T-cell (primary cell): ENCODE results near the gene PDE4B. TPM values are rescaled to one million over a fixed set of nuclear protein-coding genes. Genes with fewer than 3 reads are reported as not detected.
"Not testable (repeated sequence)": the region's sequence is repeated elsewhere in the genome, so short reads cannot be mapped to it uniquely, and the experiment has no call there.

Experiments
- ATAC-seq, 4 experiments: fragments of 200-7000 bp in 3 of 4; fragments of 150-1000 bp in 1 of 4; cut with Tn5 transposase; replicated peaks in 1 of 4; 1 replicate in 3 of 4; 2 replicates in 1 of 4; pipeline ENCODE4 v1.10.0; 2021; ENCODE audit warnings: moderate library complexity in 3 of 4, mild to moderate bottlenecking in 2 of 4, moderate number of reproducible peaks in 1 of 4
- CTCF ChIA-PET, 2 donors: fragments of 300-600 bp; sonication (Branson Sonifier 250); formaldehyde crosslinking; loops; one replicate each; lab custom pipeline; 2022; ENCODE audit warnings: antibody characterized with exemption in 2 of 2; lab: Charles Lee
- POLR2A ChIA-PET, 2 donors: fragments of 300-600 bp; sonication (Branson Sonifier 250); formaldehyde crosslinking; loops; one replicate each; lab custom pipeline; 2022; ENCODE audit warnings: antibody characterized with exemption in 2 of 2; lab: Charles Lee
- DNase-seq, 35 experiments: peaks; one replicate each; pipeline versions ENCODE4 v3.0.0 to v3.0.0-alpha.2; 2013 to 2023
- H3K27ac ChIP-seq: one replicate; pipeline ENCODE4 v1.5.1; 2013; ENCODE audit warnings: low read length
- H3K27me3 ChIP-seq, 2 experiments: replicated peaks in 1 of 2; 1 replicate in 1 of 2; 2 replicates in 1 of 2; pipeline versions ENCODE4 v1.6.1 to v1.7.0; 2013; ENCODE audit warnings: low read length in 1 of 2, mixed read lengths in 1 of 2; ENCODE audit not compliant: control insufficient read depth in 2 of 2, insufficient read depth in 2 of 2; ENCODE audit errors: extremely low read depth in 1 of 2
- H3K36me3 ChIP-seq, 2 donors: 1 replicate in 1 of 2; 2 replicates in 1 of 2; pipeline versions ENCODE4 v1.6.1 to v1.7.0; 2013; ENCODE audit warnings: low read length in 1 of 2; ENCODE audit not compliant: control insufficient read depth in 2 of 2, insufficient read depth in 1 of 2; ENCODE audit errors: extremely low read depth in 1 of 2
- H3K4me1 ChIP-seq, 2 experiments: 1 replicate in 1 of 2; 2 replicates in 1 of 2; pipeline versions ENCODE4 v1.6.1 to v1.7.0; 2013; ENCODE audit warnings: low read length in 2 of 2, mixed read lengths in 1 of 2; ENCODE audit not compliant: insufficient read depth in 2 of 2, control insufficient read depth in 1 of 2; ENCODE audit errors: extremely low read depth in 1 of 2
- H3K4me3 ChIP-seq, 2 donors: 1 replicate in 1 of 2; 2 replicates in 1 of 2; pipeline versions ENCODE4 v1.5.1 to v1.7.0; 2013; ENCODE audit warnings: mild to moderate bottlenecking in 2 of 2, low read length in 1 of 2, moderate library complexity in 1 of 2; ENCODE audit not compliant: control insufficient read depth in 1 of 2; ENCODE audit errors: extremely low read depth in 1 of 2
- H3K9me3 ChIP-seq: 2 replicates; pipeline ENCODE4 v1.7.0; 2013
- H3K27ac Mint-ChIP-seq, 2 donors: one replicate each; pipeline ENCODE4 v1.8.0; 2020 to 2021; ENCODE audit warnings: mild to moderate bottlenecking in 2 of 2, mixed read lengths in 2 of 2
- H3K27me3 Mint-ChIP-seq, 2 donors: one replicate each; pipeline ENCODE4 v1.8.0; 2021 to 2022; ENCODE audit warnings: mixed read lengths in 2 of 2
- H3K36me3 Mint-ChIP-seq: one replicate; pipeline ENCODE4 v1.8.0; 2021; ENCODE audit warnings: mixed read lengths
- H3K4me1 Mint-ChIP-seq, 3 donors: one replicate each; pipeline ENCODE4 v1.8.0; 2020 to 2022; ENCODE audit warnings: mixed read lengths in 3 of 3, mild to moderate bottlenecking in 1 of 3
- H3K4me3 Mint-ChIP-seq, 3 donors: one replicate each; pipeline ENCODE4 v1.8.0; 2020 to 2022; ENCODE audit warnings: mild to moderate bottlenecking in 3 of 3, mixed read lengths in 3 of 3, moderate library complexity in 3 of 3
- H3K9me3 Mint-ChIP-seq, 3 donors: one replicate each; pipeline ENCODE4 v1.8.0; 2020 to 2022; ENCODE audit warnings: mixed read lengths in 3 of 3
- WGBS: methylation state at CpG from one replicate; pipeline ENCODE4 v1.1.5; 2013; ENCODE audit warnings: missing lambda C conversion rate; ENCODE audit not compliant: insufficient coverage; 5-methylcytosine and 5-hydroxymethylcytosine counted together
- total RNA-seq, 35 experiments: library from RNA in 6 of 35; stranded (reverse) in 6 of 35; fragments of 120-200 nt in 1 of 35; gene quantifications; one replicate each; pipeline versions ENCODE4 v1.2.1 to v1.2.4 and lab custom pipeline; 2013 to 2026

Gene PDE4B
- total RNA-seq, 5 donors from 2014 or later (not counting 1 experiment from before 2014, with no cell fraction given), result 46.3 to 103 (median 54.1) TPM

DNA sequence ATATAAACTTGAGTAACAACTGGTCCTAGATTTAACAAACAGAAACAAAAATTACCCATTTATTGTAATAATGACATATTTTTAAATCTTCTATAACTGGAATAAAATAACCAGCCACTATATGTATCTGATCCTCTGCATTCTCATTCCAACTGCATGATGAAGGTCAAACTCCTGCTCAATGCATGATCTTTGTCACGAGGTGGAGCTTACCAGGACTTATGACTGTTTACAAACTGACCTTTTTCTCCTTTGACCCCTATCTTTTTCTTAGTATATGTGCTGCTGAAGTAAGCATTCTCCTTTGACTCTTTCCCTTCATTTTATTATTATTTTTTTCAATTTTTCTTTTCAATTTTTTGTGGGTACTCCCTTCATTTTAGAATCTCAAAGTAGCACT, 252.2 kb downstream of the PDE4B start:
- H3K9me3 Mint-ChIP-seq, result no peaks in the 10 kb centered on the region
- H3K9me3 ChIP-seq, result no peaks in the 10 kb centered on the region
- H3K4me3 Mint-ChIP-seq, result no peak overlapping the region
- ChIA-PET POLR2A (no interaction called here), CTCF (interaction anchor here in 1 of 2 donors (0.6 kb wide), 1 partner anchor 1492 kb away, joined by 6 read pairs; no protein-coding TSS in a partner anchor)
- H3K27ac Mint-ChIP-seq, result no peak overlapping the region
- H3K27ac ChIP-seq, result no peak overlapping the region
- ATAC-seq, result no peak
- no peaks in the 10 kb centered on the region for H3K27me3 ChIP-seq
- H3K4me3 ChIP-seq, result no peak overlapping the region
- peaks cover 6 to 22% of the 10 kb centered on the region in 2 donors for H3K27me3 Mint-ChIP-seq
- DNase-seq, result no peak
- no peaks in the 10 kb centered on the region for H3K36me3 Mint-ChIP-seq
- WGBS, result no CpG with 5 or more reads among the region's 1 CpG
- no peaks in the 10 kb centered on the region for H3K4me1 Mint-ChIP-seq
- no peaks in the 10 kb centered on the region for H3K4me1 ChIP-seq
- no peaks in the 10 kb centered on the region for H3K36me3 ChIP-seq

DNA sequence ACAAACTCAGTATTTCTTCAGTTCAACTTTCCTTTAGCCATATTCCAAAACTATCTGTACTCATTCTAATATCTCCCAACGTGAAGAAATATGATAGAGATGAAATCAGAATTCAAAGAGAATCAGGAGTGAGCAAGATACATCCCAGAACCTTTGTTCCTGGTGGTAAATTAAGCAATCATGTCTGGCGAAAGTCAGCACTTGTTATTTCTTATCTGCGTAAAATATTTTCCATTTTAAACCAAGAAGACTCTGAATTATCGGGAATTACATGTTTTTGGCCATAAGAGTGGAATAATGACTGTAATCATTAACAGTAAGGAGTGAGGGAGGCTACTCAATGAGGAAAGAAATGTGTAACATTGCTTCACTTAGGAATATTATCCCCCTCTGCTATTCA, 253.7 kb downstream of the PDE4B start:
- ChIA-PET POLR2A (no interaction called here), CTCF (no interaction called here)
- H3K27ac ChIP-seq, result no peak overlapping the region
- peaks cover 7 to 15% of the 10 kb centered on the region in 2 donors for H3K27me3 Mint-ChIP-seq
- H3K4me1 Mint-ChIP-seq, result no peaks in the 10 kb centered on the region
- no peaks in the 10 kb centered on the region for H3K36me3 Mint-ChIP-seq
- H3K36me3 ChIP-seq, result no peaks in the 10 kb centered on the region
- no peak for DNase-seq
- no peak for ATAC-seq
- WGBS, result no CpG with 5 or more reads among the region's 4 CpGs
- no peaks in the 10 kb centered on the region for H3K9me3 Mint-ChIP-seq
- no peak overlapping the region for H3K4me3 ChIP-seq
- no peaks in the 10 kb centered on the region for H3K9me3 ChIP-seq
- H3K27me3 ChIP-seq, result no peaks in the 10 kb centered on the region
- H3K4me3 Mint-ChIP-seq, result no peak overlapping the region
- H3K27ac Mint-ChIP-seq, result no peak overlapping the region
- H3K4me1 ChIP-seq, result no peaks in the 10 kb centered on the region

DNA sequence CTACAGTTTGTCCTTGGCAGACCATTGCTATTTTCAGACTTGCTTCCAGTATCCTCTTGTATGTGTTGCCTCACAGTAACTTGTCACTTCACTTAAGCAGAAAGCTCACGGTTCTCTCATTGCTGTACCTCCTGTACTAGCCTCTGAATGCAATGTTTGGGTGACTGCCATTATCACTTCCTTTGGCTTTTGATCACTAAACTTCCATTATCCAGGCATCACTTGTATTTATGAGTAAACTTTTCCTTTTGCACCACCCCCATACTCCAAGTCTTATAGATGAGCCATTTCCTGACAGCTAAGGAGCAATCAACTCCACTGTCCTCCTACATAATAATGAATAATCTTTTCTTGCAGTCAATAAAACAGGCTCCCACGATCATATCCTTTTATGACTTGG, 255.3 kb downstream of the PDE4B start:
- Histone ChIP-seq H3K27me3 (no peaks in the 10 kb centered on the region), H3K36me3 (no peaks in the 10 kb centered on the region), H3K9me3 (no peaks in the 10 kb centered on the region), H3K27ac (no peak overlapping the region), H3K4me1 (no peaks in the 10 kb centered on the region), H3K4me3 (no peak overlapping the region)
- CTCF ChIA-PET, result no interaction called here
- Mint-ChIP-seq H3K4me1 (no peaks in the 10 kb centered on the region), H3K27ac (no peak overlapping the region), H3K27me3 (peaks cover 7 to 18% of the 10 kb centered on the region in 2 donors), H3K36me3 (no peaks in the 10 kb centered on the region), H3K4me3 (no peak overlapping the region), H3K9me3 (no peaks in the 10 kb centered on the region)
- POLR2A ChIA-PET, result no interaction called here
- DNase-seq, result no peak
- ATAC-seq, result no peak
- no CpG with 5 or more reads among the region's 2 CpGs for WGBS

DNA sequence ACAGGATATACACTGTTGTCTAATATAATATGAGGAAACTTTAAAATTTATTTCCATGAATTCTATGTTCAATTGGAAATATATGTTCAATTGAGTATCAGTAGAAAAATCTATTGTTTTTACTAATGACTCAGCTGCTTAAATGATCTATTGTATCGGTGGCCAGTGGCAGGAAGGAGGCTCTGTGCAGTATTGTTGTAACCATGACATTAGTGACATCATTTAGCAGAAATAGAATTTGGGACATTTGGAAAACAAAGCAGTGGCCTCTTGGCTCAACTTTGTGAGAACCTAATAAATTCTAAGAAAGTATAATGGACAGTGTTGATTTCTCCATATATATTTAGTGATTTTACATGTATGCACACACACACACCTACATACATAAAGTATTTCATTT, 257.4 kb downstream of the PDE4B start:
- no peak overlapping the region for H3K4me3 ChIP-seq
- Mint-ChIP-seq H3K4me1 (no peaks in the 10 kb centered on the region), H3K4me3 (no peak overlapping the region), H3K27ac (no peak overlapping the region), H3K9me3 (no peaks in the 10 kb centered on the region), H3K27me3 (peaks cover 8 to 23% of the 10 kb centered on the region in 2 donors), H3K36me3 (no peaks in the 10 kb centered on the region)
- ATAC-seq, result no peak
- H3K9me3 ChIP-seq, result no peaks in the 10 kb centered on the region
- H3K27me3 ChIP-seq, result no peaks in the 10 kb centered on the region
- no peak for DNase-seq
- no CpG with 5 or more reads among the region's 1 CpG for WGBS
- no peak overlapping the region for H3K27ac ChIP-seq
- ChIA-PET CTCF (no interaction called here), POLR2A (no interaction called here)
- no peaks in the 10 kb centered on the region for H3K36me3 ChIP-seq
- H3K4me1 ChIP-seq, result no peaks in the 10 kb centered on the region

DNA sequence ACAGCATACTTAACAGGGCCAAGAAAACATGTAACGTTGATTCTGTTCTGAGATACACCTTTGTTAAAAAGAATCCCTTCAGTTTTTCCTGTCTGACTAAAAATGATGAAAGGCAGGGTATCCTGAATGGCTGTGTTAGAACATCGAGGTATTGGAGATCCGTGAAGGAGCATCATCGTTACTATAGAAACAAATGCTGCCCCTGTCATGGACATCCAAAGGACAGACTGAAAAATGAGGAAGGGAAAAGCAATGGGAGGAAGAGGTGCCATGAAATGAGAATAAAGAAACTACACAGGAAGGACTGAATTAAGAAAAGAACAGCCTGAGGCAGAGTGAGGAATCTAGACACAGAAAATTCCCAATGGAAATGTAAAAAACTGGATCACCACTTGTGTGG, 257.9 kb downstream of the PDE4B start:
- no peaks in the 10 kb centered on the region for H3K27me3 ChIP-seq
- Mint-ChIP-seq H3K4me3 (no peak overlapping the region), H3K4me1 (no peaks in the 10 kb centered on the region), H3K36me3 (no peaks in the 10 kb centered on the region), H3K9me3 (no peaks in the 10 kb centered on the region), H3K27me3 (peaks cover 6 to 21% of the 10 kb centered on the region in 2 donors), H3K27ac (no peak overlapping the region)
- WGBS, result 85% methylated on average over 3 of the region's 4 CpGs
- no peaks in the 10 kb centered on the region for H3K9me3 ChIP-seq
- DNase-seq, result no peak
- CTCF ChIA-PET, result no interaction called here
- no peak for ATAC-seq
- POLR2A ChIA-PET, result no interaction called here
- no peaks in the 10 kb centered on the region for H3K4me1 ChIP-seq
- H3K36me3 ChIP-seq, result no peaks in the 10 kb centered on the region
- no peak overlapping the region for H3K4me3 ChIP-seq
- H3K27ac ChIP-seq, result no peak overlapping the region

DNA sequence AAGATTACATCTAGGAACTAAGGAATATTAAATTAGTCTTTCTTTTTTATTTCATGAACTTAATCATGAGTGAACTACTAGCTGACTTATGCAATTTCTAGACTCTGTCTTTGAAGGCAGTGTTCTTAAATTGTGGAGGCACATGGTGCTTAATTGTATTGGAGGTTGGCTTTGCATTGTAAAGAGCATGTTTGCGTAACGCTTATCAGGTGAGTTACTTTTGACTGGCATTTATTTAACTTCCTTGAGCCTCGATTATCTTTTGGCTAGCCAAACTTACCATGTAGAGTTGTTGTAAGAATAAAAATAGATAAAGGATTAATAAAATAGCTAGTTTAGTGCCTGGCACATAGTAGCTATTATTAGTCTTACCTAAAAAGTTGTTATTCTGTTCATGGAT, 262.4 kb downstream of the PDE4B start:
- peaks cover 9 to 13% of the 10 kb centered on the region in 2 donors for H3K27me3 Mint-ChIP-seq
- ATAC-seq (no peak), DNase-seq (no peak)
- H3K27me3 ChIP-seq, result no peaks in the 10 kb centered on the region
- no peak overlapping the region for H3K27ac Mint-ChIP-seq
- no peaks in the 10 kb centered on the region for H3K36me3 ChIP-seq
- no peak overlapping the region for H3K4me3 ChIP-seq
- WGBS, result no CpG with 5 or more reads among the region's 3 CpGs
- no peak overlapping the region for H3K4me3 Mint-ChIP-seq
- H3K36me3 Mint-ChIP-seq, result no peaks in the 10 kb centered on the region
- no peaks in the 10 kb centered on the region for H3K4me1 ChIP-seq
- peaks cover 2 to 8% (median 4%) of the 10 kb centered on the region in 3 donors for H3K9me3 Mint-ChIP-seq
- no peaks in the 10 kb centered on the region for H3K4me1 Mint-ChIP-seq
- no peaks in the 10 kb centered on the region for H3K9me3 ChIP-seq
- H3K27ac ChIP-seq, result no peak overlapping the region
- CTCF ChIA-PET, result no interaction called here
- POLR2A ChIA-PET, result no interaction called here

DNA sequence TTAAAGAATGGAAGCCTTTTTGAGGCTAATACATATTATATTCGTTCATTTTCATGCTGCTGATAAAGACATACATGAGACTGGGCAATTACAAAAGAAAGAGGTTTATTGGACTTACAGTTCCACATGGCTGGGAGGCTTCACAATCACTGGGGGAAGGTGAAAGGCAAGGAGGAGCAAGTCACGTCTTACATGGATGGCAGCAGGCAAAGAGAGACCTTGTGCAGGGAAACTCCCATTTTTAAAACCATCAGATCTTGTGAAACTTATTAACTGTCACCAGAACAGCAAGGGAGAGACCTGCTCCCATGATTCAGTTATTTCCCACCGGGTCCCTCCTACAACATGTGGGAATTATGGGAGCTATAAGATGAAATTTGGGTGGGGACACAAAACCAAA, 264.8 kb downstream of the PDE4B start:
- H3K36me3 Mint-ChIP-seq, H3K36me3 ChIP-seq, H3K9me3 ChIP-seq, ATAC-seq, H3K4me1 ChIP-seq, CTCF ChIA-PET, H3K4me3 ChIP-seq, H3K27ac ChIP-seq, DNase-seq, H3K27ac Mint-ChIP-seq, H3K4me3 Mint-ChIP-seq, H3K4me1 Mint-ChIP-seq, H3K27me3 ChIP-seq, H3K9me3 Mint-ChIP-seq: not testable (repeated sequence)
- peaks cover 9 to 11% of the 10 kb centered on the region in 2 donors for H3K27me3 Mint-ChIP-seq
- POLR2A ChIA-PET, result interaction anchor here in 1 of 2 donors (1.1 kb wide), 1 partner anchor 28 kb away, joined by 4 read pairs; no protein-coding TSS in a partner anchor
- no CpG with 5 or more reads among the region's 3 CpGs for WGBS
